Activated CD4-positive, alpha-beta T cell treated with anti-CD3 and anti-CD28 coated beads, Interleukin-2, Interleukin-6, amounts not matched to agents 100 ng/mL and 50 ng/mL, durations not matched to agents 16 hours and 8 hours (primary cell): ENCODE results near the gene MEGF9.
"Not testable (repeated sequence)": the region's sequence is repeated elsewhere in the genome, so short reads cannot be mapped to it uniquely, and the experiment has no call there.

ENCODE experiments used
- DNase-seq: peaks from one replicate; pipeline ENCODE4 v3.0.0-alpha.2; 2020

Gene MEGF9

DNA sequence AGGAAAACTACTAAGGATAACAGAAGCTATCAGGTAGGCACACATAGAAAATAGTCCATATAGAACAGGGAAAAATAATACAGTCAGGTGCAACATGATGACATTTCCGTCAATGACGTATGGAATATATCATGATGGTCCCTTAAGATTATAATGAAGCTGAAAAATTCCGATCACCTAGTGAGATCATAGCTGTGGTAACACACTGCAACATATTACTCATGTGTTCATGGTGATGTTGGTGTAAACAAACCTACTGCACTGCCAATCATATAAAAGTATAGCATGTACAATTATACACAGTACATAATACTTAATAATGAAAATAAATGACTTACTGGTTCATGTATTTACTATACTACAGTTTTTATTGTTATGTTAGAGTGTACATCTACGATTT, 60.0 kb downstream of the MEGF9 start:
- no peak for DNase-seq

DNA sequence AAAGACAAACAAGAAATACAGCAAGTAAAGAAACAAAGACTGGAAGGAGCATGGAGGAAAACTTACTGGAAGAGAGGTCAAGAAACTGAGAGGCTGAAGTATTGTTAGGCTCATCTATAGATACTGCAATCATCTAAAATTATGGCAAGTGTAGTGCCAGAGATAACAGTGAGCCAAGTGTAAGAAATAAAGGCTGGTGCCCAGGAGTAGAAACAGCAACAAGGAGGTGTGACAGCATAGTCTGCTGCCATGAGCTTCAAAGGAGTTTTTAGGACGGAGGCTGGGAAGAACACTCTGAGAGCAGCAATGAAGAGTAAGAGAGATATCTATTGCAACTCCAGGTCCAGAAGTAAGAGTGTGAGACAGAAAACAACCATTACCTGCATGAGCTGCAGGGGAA, 60.5 kb downstream of the MEGF9 start:
- DNase-seq = no peak

DNA sequence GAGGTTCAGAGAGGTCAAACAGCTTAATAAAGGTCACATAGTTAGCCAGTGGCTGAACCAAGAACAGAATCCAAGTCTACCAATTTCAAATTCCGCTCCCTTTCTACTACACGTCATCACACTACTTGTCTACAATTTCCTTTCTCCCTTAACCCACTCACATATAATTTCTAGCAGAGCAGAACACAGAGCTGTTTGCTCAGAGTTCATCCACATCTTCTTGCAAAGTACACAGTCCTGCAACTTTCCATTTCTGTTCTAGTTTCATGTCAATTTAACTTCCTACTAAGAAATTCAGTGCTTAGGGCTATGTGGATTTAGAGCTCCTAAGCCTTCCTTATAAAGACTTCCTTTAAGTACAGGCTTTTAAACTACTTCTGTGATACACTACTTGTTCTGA, 61.3 kb downstream of the MEGF9 start:
- no peak for DNase-seq

DNA sequence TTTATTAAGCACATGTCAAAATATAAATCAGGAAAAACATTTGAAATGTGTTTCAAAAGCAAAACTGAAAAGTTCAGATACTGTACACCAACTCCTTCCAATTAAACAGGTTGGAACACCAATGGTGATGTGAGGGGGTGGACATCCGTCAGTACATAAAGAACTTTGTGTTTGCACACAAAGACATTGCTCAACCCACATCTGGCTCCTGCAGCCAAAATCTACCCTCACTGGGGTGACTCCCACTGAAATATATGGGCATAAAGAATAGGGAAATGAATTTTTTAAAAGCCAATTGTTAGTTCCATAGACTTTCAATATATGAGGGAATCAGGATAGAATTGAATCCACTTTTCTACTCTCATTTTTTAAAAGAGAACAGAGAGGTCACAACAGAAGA, 63.9 kb downstream of the MEGF9 start:
- DNase-seq = no peak

DNA sequence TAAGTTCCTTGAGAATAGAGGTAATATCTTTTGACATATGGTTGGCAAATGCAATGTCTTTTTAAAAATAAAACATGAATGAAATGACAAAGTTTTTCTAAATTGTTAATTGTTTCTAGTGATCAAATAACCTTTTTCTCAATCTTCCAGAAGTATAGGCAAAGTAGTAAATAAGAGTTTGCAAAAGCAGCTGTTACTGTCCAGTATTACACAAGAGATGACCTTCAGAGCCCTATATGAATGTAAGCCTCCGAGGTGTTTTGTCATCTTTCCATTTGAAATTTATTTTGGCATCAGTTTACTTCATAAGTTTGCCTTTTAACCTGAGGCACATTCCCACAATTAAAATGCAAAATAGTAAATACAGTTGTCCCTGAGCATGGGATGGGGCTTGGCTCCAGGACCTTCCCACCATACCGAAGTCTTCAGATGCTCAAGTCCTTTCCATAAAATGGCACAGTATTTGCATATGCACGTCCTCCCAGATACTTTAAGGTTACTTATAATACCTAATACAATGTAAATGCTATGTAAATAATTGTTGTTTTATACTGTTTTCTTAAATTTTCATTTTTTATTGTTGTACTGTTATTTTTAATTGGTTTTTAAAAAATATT, 65.6 kb downstream of the MEGF9 start:
- no peak for DNase-seq

DNA sequence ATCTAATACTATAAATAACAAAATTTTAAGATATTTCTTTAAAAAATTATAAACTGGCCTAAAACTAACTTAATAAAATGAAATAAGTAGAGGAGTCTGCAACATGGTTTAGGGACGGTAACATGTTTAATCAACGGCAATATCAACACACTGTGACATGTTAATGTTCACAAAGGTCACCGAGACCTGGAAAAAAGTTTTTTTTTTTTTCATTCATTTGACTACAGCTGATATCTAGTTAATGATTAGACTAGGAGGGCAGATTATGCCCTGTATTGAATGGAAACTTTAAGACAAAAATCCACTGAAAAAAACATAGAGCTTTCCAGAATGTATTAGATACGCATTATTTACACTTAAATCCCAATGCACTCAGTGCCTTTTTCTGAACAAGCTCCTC, 67.3 kb downstream of the MEGF9 start:
- DNase-seq = no peak

DNA sequence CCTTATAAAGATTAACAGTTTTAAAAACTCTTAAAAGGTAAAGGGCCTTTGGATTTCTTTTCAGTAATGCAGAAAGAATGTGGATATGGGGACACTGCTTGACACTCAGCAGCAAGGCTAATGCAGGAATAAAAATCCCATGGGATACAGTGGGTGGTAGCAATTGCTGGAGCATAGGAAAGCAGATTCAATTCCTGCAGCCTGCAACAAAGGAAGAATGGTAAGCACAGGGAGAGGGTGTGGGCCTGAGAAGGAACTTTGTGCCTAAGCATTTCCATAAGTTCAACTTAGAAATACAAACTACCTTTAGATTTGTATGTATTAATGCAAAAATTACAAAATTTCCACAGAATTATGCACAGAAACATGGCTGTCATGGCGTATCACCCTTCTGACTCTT, 68.5 kb downstream of the MEGF9 start:
- no peak for DNase-seq

DNA sequence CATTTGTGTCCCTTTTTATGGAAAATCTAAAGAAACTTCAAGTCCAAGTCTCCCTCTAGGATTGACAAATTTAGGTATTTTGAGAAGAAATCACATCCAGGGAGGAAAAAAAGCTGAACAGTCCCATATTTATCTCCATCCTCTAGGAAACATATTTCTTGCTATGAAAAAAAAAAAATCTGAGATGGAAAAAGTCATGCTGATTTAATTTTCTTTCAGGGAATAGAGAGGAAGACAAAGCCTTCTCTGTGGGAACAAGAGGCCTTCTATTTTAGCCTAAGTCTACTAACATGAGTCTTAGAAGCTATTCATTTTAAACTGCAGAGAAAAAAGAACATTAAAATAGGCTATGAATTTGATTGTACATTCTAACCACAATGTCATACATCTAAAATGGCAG, 71.2 kb downstream of the MEGF9 start:
- no peak for DNase-seq

DNA sequence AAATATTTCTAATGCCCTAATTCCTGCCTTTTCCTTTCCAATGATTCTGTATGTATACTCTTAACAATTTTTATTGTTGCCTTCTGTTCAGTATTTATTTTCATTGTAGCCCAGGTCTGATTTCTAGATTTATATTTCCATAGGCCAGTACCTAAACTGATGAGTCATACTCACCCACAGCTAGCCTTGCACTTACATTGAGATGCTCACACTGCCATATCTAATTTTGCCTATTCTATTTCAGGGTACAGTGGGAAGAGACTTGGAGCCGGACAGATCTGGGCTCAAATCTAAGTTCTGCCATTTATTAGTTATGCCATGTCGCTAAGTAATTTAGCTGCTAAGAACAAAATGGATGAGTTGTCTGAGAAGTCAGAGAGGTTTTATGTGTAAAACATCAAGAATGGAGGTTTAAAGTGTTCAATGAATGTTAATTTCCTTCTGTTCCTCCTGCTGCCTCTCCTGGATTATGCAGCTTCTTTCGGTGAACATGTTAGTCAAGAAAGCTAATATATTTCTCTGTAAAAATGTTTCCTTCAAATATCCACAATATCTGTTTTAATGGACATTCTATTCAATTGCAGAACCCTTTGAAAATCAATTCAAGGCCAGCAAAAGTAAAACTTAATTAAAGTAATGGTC, 72.0 kb downstream of the MEGF9 start:
- DNase-seq = no peak

DNA sequence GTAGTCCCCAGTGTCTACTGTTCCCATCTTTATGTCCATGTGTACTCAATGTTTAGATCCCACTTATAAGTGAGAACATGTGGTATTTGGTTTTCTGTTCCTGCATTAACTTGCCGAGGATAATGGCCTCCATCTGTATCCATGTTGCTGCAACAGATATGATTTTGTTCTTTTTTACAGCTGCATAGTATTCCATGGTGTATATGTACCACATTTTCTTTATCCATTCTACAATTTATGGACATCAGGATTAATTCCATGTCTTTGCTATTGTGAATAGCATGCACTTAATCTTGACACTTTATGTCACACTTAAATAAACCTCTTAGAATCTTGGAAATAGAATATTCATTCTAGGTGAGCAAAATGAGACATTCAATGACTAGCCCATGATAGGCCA, 73.4 kb downstream of the MEGF9 start:
- DNase-seq = not testable (repeated sequence)

DNA sequence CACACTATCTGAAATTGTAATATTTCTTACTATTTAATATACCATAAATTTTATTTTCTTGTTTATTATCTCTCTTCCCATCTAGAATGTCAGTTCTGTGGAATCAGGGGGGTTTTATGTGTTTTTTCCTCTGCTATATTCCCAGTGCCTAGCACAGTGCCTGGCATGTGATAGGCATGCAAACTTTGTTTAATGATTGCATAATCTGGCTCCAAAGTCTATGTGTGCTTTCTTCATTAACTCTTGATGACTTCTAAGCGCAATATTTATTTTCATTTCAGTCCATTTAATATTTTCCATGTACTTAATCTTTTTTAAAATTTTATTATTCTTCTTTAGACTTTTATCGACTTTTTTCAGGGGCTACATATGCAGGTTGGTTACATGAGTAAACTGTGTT, 73.9 kb downstream of the MEGF9 start:
- no peak for DNase-seq

DNA sequence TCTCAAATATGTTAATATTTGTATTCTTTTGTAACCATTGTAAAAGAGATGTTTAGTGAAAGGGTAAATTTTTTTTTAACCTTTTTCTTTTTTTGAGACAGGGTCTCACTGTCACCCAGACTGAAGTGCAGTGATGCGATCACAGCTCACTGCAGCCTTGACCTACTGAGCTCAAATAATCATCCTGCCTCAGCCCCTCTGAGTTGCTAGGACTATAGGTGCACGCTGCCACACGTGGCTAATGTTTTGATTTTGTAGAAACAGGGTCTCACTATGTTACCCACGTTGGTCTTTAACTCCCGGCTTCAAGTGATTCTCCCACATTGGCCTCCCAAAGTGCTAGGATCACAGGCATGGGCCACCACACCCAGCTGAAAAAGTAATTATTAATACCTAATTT, 76.4 kb downstream of the MEGF9 start:
- DNase-seq = no peak

DNA sequence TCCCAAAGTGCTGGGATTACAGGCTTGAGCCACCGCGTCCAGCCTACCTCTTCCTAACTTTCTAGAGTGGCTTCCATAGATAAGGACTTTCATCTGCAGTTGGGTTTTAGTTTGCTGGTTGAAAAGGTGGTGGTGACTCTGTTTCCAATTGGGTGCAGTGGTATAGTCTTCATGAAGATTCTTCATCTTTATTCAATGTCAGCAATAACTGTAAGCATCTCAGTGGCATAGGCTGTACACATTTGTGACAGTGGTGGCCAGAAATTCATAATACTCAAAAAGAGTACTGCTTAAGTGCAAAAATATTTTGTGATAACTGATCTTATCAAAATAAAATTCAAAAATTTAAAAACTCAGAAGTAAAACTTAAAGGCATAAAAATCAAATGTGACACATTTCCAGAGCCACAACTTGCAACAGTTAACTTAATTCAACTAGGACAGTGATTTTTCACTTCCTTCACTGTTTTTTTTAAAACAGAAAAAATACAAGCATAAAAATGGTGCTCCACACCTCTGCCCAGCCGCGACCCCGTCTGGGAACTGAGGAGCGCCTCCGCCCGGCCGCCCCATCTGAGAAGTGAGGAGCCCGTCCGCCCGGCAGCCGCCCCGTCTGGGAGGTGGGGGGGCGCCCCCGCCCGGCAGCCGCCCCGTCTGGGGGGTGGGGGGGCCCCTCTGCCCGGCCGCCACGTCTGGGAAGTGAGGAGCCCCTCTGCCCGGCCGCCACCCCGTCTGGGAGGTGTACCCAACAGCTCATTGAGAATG, 77.9 kb downstream of the MEGF9 start:
- DNase-seq = no peak

DNA sequence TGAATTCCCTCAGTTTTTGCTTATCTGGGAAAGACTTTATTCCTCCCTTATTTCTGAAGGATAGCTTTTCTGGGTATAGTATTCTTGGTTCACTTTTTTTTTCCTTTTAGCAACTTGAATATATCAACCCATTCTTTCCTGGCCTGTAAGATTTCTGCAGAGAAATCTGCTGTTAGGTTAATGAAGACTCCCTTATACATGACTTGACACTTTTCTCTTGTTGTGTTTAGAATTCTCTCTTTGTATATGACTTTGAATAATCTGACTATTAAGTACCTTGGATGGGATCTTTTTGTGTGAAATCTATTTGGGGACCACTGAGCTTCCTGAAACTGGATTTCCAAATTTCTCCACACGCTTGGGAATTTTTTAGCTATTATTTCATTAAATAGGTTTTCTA, 79.3 kb downstream of the MEGF9 start:
- DNase-seq = no peak

DNA sequence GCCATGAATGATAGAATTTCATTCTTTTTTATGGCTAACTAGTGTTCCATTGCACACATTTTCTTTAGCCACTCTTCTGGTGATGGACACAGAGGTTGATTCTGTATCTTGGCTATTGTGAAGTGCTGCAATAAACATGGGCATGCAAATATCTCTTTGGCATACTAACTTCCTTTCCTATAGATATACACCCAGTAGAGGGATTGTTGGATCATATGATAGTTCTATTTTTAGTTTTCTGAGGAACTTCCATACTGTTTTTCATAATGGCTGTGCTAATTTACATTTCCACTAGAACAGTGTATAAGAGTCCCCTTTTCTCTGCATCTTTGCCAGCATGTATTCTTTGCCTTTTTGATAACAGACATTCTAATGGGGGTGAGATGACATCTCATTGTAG, 83.9 kb downstream of the MEGF9 start:
- DNase-seq = no peak

DNA sequence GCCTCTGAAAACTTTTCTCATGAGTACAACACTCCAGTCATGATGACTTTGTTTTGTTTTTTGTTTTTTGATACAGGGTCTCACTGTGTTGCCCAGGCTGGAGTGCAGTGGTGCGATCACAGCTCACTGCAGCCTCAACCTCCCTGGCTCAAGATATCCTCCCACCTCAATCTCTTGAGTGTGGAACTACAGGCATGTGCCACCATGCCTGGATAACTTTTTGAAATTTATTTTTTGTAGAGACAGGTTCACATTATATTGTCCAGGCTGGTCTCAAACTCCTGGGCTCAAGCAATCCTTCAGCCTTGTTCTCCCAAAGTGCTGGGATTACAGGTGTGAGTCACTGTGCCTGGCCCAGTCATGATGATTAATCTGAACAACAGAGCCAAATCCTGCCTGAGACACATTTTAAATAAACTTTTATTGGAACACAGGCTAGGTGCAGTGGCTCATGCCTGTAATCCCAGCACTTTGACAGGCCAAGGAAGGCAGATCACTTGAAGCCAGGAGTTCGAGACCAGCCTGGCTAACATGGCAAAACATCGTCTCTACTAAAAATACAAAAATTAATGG, 85.3 kb downstream of the MEGF9 start:
- not testable (repeated sequence) for DNase-seq

DNA sequence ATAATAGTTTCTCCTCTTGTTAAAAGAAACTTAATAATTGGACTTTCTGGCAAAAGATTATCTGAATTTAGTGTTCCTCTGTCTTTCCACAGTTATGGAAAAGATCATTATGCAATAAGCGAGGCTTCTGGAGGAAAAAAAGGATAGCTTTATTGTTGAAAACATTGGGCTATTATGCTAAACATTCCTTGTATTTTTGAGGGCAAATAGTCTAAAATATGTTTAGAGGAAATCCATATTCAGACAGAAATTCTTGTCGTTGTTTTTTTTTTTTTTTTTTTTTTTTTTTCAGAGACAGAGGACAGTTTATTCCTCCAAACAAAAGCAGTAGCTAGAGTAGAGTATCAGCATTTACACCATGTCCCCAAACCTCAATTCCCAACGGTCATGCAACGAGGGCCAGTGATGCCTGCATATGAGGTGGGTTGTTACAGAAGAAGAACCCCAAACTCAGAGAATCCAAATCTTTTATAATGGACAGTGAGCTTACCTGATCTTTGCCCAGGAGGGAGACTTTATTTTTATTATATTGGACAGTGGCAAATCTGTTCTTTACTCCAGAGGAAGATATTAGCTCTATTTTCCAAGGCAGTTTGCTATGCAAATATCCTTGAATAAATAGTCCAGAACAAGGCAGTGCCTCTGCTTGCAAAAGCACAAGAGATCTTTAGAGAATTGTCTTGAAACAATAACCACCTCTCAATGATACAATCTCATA, 85.9 kb downstream of the MEGF9 start:
- no peak for DNase-seq

DNA sequence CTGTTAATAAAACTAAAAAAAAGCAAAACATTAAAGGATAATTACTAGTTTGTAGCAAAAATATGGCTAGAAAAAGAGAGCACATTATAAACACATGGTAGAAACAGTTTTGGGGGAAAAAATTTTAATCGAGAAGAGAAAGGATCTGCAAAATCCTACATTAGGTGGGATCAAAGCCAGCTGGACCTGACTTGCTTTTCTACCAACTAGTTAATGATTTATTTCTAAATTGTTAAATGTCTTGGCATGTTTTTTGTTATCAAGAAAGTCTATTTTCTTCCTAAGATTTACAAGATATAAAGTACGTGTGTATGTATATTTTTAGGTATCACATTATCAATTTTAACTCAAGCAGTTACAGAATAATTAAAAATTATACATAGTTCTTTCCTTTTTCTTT, 87.2 kb downstream of the MEGF9 start:
- DNase-seq = no peak

DNA sequence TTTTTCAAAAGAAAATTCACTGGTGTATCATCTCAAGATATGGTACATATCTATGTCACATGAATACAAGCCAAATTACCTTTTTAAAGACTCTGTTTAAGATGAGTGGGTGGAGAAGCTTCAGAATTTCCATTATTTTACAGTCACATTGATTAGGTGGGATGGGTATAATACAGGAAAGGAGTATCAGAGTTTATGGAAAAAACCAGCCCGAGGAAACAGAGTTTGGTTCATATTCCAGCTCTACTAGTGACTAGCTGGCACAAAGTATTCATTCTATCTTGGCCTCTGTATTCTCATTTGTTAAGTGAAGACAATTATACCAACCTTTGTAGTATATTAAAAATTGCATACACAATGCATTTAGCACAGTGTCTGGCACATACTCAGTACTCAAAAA, 87.8 kb downstream of the MEGF9 start:
- no peak for DNase-seq

DNA sequence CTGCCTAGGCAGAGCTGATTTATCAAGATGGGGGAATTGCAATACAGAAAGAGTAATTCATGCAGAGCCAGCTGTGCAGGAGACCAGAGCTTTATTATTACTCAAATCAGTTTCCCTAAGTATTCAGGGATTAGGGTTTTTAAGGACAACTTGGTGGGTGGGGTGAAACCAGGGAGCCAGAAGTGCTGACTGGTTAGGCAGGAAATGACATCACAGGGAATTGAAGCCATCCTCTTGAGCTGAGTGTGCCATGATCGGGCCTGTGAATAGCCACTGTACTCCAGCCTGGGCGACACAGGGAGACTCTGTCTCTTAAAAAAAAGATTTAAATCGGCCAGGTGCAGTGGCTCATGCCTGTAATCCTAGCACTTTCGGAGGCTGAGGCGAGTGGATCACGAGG, 89.0 kb downstream of the MEGF9 start:
- DNase-seq = no peak

DNA sequence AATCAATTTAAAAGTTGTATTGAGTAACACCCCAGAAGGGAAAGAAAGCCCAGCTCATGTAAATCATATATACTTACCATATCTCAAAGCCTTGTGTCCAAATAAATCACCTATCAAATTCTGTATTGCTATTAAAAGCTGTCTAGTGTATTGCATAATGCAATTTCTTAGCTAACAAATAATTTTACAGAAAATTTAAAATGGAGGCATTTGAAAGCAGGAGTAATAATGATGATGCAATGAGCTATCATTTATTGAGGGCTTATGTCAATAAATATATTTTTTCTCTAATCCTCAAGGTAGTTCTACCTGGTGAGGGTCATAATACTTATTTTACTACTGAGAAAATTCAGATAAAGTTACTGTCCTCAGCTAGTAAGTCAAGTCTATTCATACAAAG, 91.5 kb downstream of the MEGF9 start:
- no peak for DNase-seq

DNA sequence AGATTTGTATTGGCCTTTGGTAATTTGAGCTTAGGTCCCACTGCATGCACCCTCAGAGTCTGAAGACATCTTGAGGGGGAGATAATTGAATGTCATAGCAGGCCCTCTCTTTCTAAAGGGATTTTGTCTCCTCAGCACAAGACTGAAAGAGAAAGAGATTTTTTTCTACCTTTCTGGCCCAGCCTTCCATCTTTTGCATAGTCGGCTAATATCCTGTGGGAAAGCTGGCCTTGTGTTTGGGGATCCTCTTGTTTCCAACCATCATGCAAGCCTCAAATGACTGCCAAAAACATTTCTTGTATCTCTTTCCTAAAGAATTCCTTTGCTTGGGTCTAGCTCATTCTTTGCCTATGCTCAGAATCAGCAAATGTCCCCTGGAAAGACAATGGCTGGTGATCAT, 92.3 kb downstream of the MEGF9 start:
- DNase-seq = no peak
